ENCODE results near the gene EPB41L3.

EPB41L3 gene

DNA sequence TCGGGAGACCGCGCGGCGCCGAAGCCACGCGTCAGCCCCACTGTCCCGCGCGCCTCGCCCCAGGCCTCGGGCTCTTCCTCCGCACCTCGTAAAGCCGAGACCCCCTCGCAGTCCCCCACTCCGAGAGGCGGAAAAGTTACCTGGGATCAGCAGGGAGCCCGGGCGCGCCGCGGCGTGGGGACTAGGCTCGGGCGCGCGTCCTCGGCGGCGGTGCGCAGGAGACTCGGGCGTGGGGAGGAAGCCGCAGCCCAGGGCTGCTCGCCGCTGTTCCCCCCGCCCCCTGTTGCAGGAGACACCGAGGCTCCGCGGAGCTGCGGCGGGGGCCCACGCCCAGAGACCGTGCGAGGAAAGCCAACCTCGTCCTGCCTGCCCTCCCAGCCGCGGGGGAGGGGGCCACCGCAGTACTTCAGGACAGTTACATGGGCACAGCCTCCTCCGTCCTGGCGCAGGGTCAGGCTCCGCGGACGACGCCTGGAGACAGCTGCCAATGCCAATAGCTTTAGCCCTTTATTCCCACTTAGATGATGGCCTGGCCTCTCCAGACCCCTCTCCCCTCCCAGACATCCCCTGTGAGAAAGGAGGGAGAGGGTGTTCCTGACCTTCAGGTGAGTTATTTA lies at the start of gene EPB41L3:
Gene EPB41L3 (minus strand): TSS at position 225 of the 617 bp plus-strand sequence. CDS start 54,814 bp downstream, outside the sequence.
- H3K4me3 ChIP-seq (IDR thresholded peaks at IDR 0.05; ENCODE audit: insufficient read depth, low read depth, low read length): no peak within 1 kb of the TSS
- no peaks in the 10 kb centered on the region for H4K20me1 ChIP-seq (ENCODE audit: insufficient read depth)
- no peak within 1 kb of the TSS for H3K9ac ChIP-seq
- no peaks in the 10 kb centered on the region for H3K27me3 ChIP-seq (ENCODE audit: insufficient read depth, low read depth)
- TF ChIP-seq, protein P1, sequence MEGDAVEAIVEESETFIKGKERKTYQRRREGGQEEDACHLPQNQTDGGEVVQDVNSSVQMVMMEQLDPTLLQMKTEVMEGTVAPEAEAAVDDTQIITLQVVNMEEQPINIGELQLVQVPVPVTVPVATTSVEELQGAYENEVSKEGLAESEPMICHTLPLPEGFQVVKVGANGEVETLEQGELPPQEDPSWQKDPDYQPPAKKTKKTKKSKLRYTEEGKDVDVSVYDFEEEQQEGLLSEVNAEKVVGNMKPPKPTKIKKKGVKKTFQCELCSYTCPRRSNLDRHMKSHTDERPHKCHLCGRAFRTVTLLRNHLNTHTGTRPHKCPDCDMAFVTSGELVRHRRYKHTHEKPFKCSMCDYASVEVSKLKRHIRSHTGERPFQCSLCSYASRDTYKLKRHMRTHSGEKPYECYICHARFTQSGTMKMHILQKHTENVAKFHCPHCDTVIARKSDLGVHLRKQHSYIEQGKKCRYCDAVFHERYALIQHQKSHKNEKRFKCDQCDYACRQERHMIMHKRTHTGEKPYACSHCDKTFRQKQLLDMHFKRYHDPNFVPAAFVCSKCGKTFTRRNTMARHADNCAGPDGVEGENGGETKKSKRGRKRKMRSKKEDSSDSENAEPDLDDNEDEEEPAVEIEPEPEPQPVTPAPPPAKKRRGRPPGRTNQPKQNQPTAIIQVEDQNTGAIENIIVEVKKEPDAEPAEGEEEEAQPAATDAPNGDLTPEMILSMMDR (conservative IDR thresholded peaks at IDR 0.05; ENCODE audit: low read depth, low read length): no peak
- no peaks in the 10 kb centered on the region for H3K36me3 ChIP-seq (ENCODE audit: insufficient read depth)
- H3K79me2 ChIP-seq (ENCODE audit: insufficient read depth, low read depth): no peaks in the 10 kb centered on the region
- H2AFZ ChIP-seq (ENCODE audit: low read depth): no peak within 1 kb of the TSS
- no peak within 1 kb of the TSS for H3K4me2 ChIP-seq
- H3K27ac ChIP-seq: no peak within 1 kb of the TSS
- H3K4me1 ChIP-seq (ENCODE audit: low read depth, poor library complexity, severe bottlenecking): no peaks in the 10 kb centered on the region

DNA sequence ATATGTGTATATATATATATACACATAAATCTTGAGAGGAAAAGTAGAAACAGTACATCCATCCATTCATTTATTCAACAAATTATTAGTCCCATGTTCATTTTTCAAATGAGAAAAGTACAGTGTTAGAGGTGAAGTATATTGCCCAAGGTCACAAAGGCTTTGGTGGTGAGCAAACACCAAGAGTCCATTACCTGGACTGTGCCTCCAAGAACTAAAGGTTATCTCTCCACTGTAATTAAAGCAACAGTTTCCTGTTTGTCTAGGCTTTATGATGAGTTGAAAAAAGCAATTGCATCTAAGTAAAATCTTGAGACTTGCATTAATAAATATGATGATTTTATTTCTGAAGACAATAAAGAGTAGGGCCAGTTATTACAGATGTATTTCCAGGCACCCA lies 44.7 kb upstream of the EPB41L3 start:
- no peaks in the 10 kb centered on the region for H3K27me3 ChIP-seq (ENCODE audit: insufficient read depth, low read depth)
- no peak overlapping the region for H3K4me2 ChIP-seq
- H3K9ac ChIP-seq: no peak overlapping the region
- H2AFZ ChIP-seq (ENCODE audit: low read depth): no peak overlapping the region
- no peak overlapping the region for H3K4me3 ChIP-seq (IDR thresholded peaks at IDR 0.05; ENCODE audit: insufficient read depth, low read depth, low read length)
- no peaks in the 10 kb centered on the region for H3K4me1 ChIP-seq (ENCODE audit: low read depth, poor library complexity, severe bottlenecking)
- no peak overlapping the region for H3K27ac ChIP-seq
- no peaks in the 10 kb centered on the region for H3K36me3 ChIP-seq (ENCODE audit: insufficient read depth)
- TF ChIP-seq, protein P1 (conservative IDR thresholded peaks at IDR 0.05; ENCODE audit: low read depth, low read length): no peak
- no peaks in the 10 kb centered on the region for H4K20me1 ChIP-seq (ENCODE audit: insufficient read depth)
- no peaks in the 10 kb centered on the region for H3K79me2 ChIP-seq (ENCODE audit: insufficient read depth, low read depth)

DNA sequence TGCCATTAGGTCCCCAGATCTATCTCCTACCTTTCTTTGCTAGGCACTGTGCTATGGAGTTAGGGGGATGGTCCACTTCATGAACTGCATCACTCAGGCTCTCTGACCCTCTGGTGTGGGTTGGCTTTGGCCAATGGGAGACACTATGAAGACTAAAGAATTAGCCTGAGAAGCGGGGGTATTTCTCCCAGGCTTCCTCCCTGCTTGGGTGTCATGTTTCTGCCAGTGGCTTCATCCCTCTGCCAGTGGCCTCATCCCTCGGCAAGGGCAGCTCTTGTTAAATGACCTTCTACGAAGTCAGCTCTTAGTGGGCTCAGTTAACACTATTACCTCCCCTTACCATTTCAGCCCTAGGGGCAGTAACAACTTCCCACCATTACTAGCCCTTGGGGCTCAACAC lies 41.9 kb upstream of the EPB41L3 start:
- Histone ChIP-seq H3K79me2 (ENCODE audit: insufficient read depth, low read depth) (no peaks in the 10 kb centered on the region), H3K4me2 (no peak overlapping the region), H3K36me3 (ENCODE audit: insufficient read depth) (no peaks in the 10 kb centered on the region), H3K27me3 (ENCODE audit: insufficient read depth, low read depth) (no peaks in the 10 kb centered on the region), H3K4me3 (IDR thresholded peaks at IDR 0.05; ENCODE audit: insufficient read depth, low read depth, low read length) (no peak overlapping the region), H4K20me1 (ENCODE audit: insufficient read depth) (no peaks in the 10 kb centered on the region), H2AFZ (ENCODE audit: low read depth) (no peak overlapping the region), H3K27ac (no peak overlapping the region), H3K9ac (no peak overlapping the region), H3K4me1 (ENCODE audit: low read depth, poor library complexity, severe bottlenecking) (no peaks in the 10 kb centered on the region)
- TF ChIP-seq, protein P1 (conservative IDR thresholded peaks at IDR 0.05; ENCODE audit: low read depth, low read length): no peak

DNA sequence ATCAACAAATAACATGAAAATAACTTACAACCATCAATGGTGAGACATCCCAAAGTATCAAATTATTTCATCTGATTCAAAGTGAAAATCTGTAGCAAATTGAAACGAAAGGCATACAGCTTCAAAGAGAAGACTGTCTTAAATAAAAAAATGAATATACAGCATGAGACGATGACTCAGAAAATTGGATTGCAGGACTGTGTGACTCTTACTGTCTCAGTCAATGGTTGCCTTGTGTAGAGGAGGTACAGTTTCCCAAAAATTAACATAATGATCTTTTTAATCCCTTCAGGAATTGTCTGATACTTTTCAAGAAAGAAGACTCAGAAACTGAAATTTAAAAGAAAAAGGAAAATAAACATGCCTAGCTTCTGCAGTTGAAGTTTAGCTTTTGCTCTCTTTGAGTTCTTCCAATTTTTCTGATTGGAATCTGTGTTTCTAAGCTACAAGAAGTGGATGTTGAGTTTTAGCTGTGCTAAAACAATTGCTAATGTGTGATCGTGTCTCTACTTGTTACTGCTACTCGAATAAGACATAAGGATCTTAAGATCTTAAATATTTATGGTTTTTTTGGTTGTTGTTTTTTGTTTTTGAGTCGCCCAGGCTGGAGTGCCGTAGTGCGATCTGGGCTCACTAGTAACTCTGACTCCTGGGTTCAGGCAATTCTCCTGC lies 41.1 kb upstream of the EPB41L3 start:
- Histone ChIP-seq H3K4me1 (ENCODE audit: low read depth, poor library complexity, severe bottlenecking) (no peaks in the 10 kb centered on the region), H3K4me2 (no peak overlapping the region), H4K20me1 (ENCODE audit: insufficient read depth) (no peaks in the 10 kb centered on the region), H3K27me3 (ENCODE audit: insufficient read depth, low read depth) (no peaks in the 10 kb centered on the region), H3K27ac (no peak overlapping the region), H3K4me3 (IDR thresholded peaks at IDR 0.05; ENCODE audit: insufficient read depth, low read depth, low read length) (no peak overlapping the region), H3K36me3 (ENCODE audit: insufficient read depth) (no peaks in the 10 kb centered on the region), H2AFZ (ENCODE audit: low read depth) (no peak overlapping the region), H3K9ac (no peak overlapping the region), H3K79me2 (ENCODE audit: insufficient read depth, low read depth) (no peaks in the 10 kb centered on the region)
- TF ChIP-seq, protein P1 (conservative IDR thresholded peaks at IDR 0.05; ENCODE audit: low read depth, low read length): no peak
